ENCODE measurements around the gene QSER1. TPM values are rescaled to one million over a fixed set of nuclear protein-coding genes. Genes with fewer than 3 reads are reported as not detected.

Gene QSER1
- total RNA-seq, 1 donor from 2014 or later, result 15.1 TPM

- CTCF ChIA-PET, result interaction anchor here (1.1 kb wide), 1 partner anchor 1923 kb away, joined by 3 read pairs; no protein-coding TSS in a partner anchor
- DNase-seq (no peak), ATAC-seq (ENCODE audit: low read depth) (no peak)
Observed at GRCh38 chr11:32894149-32894827, 1.7 kb downstream of the QSER1 start.

GRCh38 chr11:32894921-32895320 is 2.3 kb downstream of the QSER1 start:
- Mint-ChIP-seq H3K9me3 (no peaks in the 10 kb centered on the region), H3K4me1 (peaks cover 35% of the 10 kb centered on the region), H3K27ac (no peak overlapping the region), H3K36me3 (ENCODE audit: low read depth) (peaks cover 8% of the 10 kb centered on the region), H3K27me3 (no peaks in the 10 kb centered on the region), H3K4me3 (peak overlapping the region; percentile 94)
- POLR2A ChIA-PET, result interaction anchor here (1.1 kb wide), 1 partner anchor 144 kb away, joined by 3 read pairs; no protein-coding TSS in a partner anchor
- intact Hi-C loops (cut with micrococcal nuclease), result loop anchor here (5.0 to 10.0 kb wide), 2 partner anchors 840 to 1542 kb away; partner anchors contain the start of genes CAT and CD59
- no peak for TF ChIP-seq CTCF (IDR thresholded peaks at IDR 0.05)
- ATAC-seq (ENCODE audit: low read depth), result no peak
- CTCF ChIA-PET, result interaction anchor here (1.1 kb wide), 1 partner anchor 1922 kb away, joined by 3 read pairs; no protein-coding TSS in a partner anchor
- DNase-seq, result no peak

More at GRCh38 chr11:32894149-32894827, 1.7 kb downstream of the QSER1 start:
- no peak for TF ChIP-seq CTCF (IDR thresholded peaks at IDR 0.05)
- Mint-ChIP-seq H3K9me3 (no peaks in the 10 kb centered on the region), H3K4me1 (peaks cover 30% of the 10 kb centered on the region), H3K27ac (peak overlapping the region; percentile 82), H3K4me3 (peak overlapping the region; percentile 94), H3K27me3 (no peaks in the 10 kb centered on the region), H3K36me3 (ENCODE audit: low read depth) (peaks cover 3% of the 10 kb centered on the region)
- intact Hi-C loops (cut with micrococcal nuclease), result loop anchor here (5.0 to 10.0 kb wide), 2 partner anchors 841 to 1543 kb away; partner anchors contain the start of genes CAT and CD59
- POLR2A ChIA-PET, result interaction anchor here (1.1 kb wide), 1 partner anchor 144 kb away, joined by 3 read pairs; no protein-coding TSS in a partner anchor

DNA sequence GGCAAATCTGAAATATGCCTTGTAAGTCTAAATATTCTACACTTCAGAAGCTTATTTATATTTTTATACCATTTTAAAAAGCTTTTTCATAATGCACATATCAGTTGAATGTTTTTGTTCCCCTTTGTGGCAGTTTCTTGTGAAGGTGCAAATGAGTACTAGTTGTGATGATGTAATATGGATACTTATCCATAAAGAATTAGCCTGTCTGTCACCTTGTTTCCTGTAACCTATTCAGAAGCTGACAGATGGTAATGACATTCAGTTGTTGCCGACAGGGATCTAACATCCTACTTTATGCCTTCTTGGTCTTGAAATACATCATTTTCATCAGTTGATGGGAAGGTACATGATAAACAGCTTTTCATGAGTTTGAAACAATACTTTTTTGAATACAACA is 2.9 kb downstream of the QSER1 start:
- ChIA-PET CTCF (no interaction called here), POLR2A (no interaction called here)
- no peak for TF ChIP-seq CTCF (IDR thresholded peaks at IDR 0.05)
- Mint-ChIP-seq H3K9me3 (no peaks in the 10 kb centered on the region), H3K27ac (no peak overlapping the region), H3K27me3 (no peaks in the 10 kb centered on the region), H3K36me3 (ENCODE audit: low read depth) (peaks cover 9% of the 10 kb centered on the region), H3K4me1 (peaks cover 35% of the 10 kb centered on the region), H3K4me3 (peak overlapping the region; percentile 38)
- ATAC-seq (ENCODE audit: low read depth), result no peak
- intact Hi-C loops (cut with micrococcal nuclease), result loop anchor here (10.0 kb wide), 1 partner anchor 839 kb away; the partner anchor contains the start of gene CD59
- DNase-seq, result no peak

GRCh38 chr11:32897103-32897502 is 4.5 kb downstream of the QSER1 start:
- intact Hi-C loops (cut with micrococcal nuclease), result loop anchor here (10.0 kb wide), 1 partner anchor 838 kb away; the partner anchor contains the start of gene CD59
- H3K36me3 Mint-ChIP-seq (ENCODE audit: low read depth), result peaks cover 9% of the 10 kb centered on the region
- H3K9me3 Mint-ChIP-seq, result no peaks in the 10 kb centered on the region
- TF ChIP-seq CTCF (IDR thresholded peaks at IDR 0.05), result no peak
- no peak overlapping the region for H3K4me3 Mint-ChIP-seq
- no peaks in the 10 kb centered on the region for H3K27me3 Mint-ChIP-seq
- ChIA-PET CTCF (interaction anchor here (0.9 kb wide), 1 partner anchor 10 kb away, joined by 3 read pairs; no protein-coding TSS in a partner anchor), POLR2A (no interaction called here)
- peaks cover 29% of the 10 kb centered on the region for H3K4me1 Mint-ChIP-seq
- ATAC-seq (ENCODE audit: low read depth), result no peak
- DNase-seq, result no peak
- H3K27ac Mint-ChIP-seq, result no peak overlapping the region

- H3K27me3 Mint-ChIP-seq, result no peaks in the 10 kb centered on the region
- intact Hi-C loops (cut with micrococcal nuclease), result loop anchor here (10.0 kb wide), 1 partner anchor 835 kb away; the partner anchor contains the start of gene CD59
- peaks cover 23% of the 10 kb centered on the region for H3K4me1 Mint-ChIP-seq
- no peak overlapping the region for H3K27ac Mint-ChIP-seq
- ChIA-PET POLR2A (no interaction called here), CTCF (no interaction called here)
- no peaks in the 10 kb centered on the region for H3K9me3 Mint-ChIP-seq
- DNase-seq (no peak), ATAC-seq (ENCODE audit: low read depth) (no peak)
- H3K36me3 Mint-ChIP-seq (ENCODE audit: low read depth), result peaks cover 7% of the 10 kb centered on the region
- no peak for TF ChIP-seq CTCF (IDR thresholded peaks at IDR 0.05)
- H3K4me3 Mint-ChIP-seq, result no peak overlapping the region
Observed at GRCh38 chr11:32899438-32899837, 6.8 kb downstream of the QSER1 start.

All from activated B cell treated with CpG ODN at 0.5 μM for 24 hours (primary cell).